Caki2 (cell line): ENCODE results near the gene THUMPD2. TPM values are rescaled to one million over a fixed set of nuclear protein-coding genes. Genes with fewer than 3 reads are reported as not detected.

Experiments used
- DNase-seq: peaks from one replicate; pipeline ENCODE4 v3.0.0-alpha.2; 2015; ENCODE audit warnings: low read depth
- in situ Hi-C: cut with HindIII; loops from 2 replicates; pipeline ENCODE4 v1.10.0; 2016; ENCODE audit warnings: low sequenced_read_pairs, low pct_unique_long_range_greater_than_20kb, mixed read lengths
- total RNA-seq: library from RNA; depleted of rRNA; stranded (reverse); fragments of >200 nt; shearing (Covaris generic); gene quantifications from 2 replicates; pipeline ENCODE4 v1.2.3, GENCODE V29; 2014; ENCODE audit warnings: low replicate concordance; rRNA removed

The THUMPD2 gene
- total RNA-seq, 1 experiment from 2014 or later = 11.9 TPM

DNA sequence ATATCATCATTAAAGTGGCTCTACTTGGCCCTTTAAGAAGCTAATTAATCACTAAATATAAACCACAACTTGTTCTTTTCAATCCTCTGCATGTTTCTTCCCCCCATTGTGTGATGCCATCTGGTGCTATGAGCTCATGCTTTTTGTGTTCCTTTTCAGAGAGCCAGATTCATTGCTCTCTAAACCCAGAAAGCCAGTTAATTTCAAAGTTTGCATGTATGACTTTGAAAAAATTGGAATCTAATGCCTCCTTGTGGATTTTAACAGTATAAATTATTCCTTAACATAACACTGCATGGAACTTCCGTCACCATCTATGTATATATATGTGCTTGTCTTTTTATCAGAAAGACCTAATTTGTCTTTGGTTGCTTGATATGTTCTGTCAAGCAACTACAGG lies 82.2 kb downstream of the THUMPD2 start:
- in situ Hi-C loops = no loop called here
- peak; percentile 7 for DNase-seq

DNA sequence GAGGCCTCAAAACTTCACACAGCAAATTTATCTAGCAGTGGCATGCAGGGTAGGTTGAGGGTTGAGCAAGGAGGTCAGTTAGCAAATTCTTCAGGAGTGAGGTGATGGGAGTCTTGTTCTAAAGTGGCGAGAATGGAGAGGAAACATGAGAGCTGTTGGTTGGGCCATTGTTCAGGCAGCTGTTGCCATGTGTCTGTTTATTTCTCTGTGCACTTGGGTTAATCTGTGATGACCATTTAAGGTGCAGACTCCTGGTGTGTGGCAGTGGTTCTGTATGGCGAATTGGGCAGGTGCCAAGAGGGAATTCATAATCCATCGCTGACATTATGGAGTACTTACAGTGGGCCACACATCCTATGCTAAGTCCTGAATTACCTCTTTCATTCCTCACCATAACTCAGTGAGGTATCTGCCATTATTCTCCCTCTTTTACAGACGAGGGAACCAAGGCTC lies 82.9 kb downstream of the THUMPD2 start:
- in situ Hi-C loops = no loop called here
- peak; percentile 35 for DNase-seq

DNA sequence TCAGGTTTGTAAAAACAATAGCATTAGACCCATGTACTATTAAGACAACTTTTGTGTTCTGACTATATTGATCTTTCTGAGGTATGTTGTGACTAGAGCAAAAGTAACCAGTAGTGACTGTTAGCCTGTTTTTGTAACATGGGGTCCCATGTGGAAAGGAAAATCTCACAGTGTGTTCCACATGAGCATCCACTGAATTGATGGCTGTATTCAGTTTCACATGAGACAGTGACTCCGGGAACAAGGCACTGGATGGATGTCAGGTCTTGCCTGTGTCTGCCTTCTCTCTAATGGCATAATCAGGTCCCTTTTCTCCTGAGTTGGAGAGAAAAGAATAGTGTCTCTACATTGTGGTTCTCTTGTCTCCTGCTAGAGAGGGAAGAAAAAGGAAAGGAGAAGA lies 85.8 kb downstream of the THUMPD2 start:
- no peak for DNase-seq
- in situ Hi-C loops = no loop called here

DNA sequence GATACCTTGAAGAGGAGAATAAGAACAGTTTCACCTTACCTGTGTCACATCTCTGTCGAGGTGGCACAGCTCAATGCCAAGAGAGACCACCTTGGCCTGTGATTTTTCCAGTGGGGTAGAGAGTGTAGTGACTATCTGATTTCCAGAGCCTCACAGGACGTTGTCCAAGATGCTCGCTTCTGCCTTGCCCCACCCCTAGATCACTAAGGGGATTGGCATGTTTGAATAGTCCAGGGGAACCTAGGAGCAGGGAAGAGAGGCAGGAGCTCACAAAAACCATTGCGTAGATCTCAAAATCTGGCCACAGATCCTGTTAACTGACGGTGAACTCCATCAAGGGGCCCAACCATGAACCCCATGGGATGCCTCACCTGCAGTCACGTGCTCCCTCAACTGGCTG lies 89.2 kb downstream of the THUMPD2 start:
- in situ Hi-C loops = no loop called here
- DNase-seq = no peak

DNA sequence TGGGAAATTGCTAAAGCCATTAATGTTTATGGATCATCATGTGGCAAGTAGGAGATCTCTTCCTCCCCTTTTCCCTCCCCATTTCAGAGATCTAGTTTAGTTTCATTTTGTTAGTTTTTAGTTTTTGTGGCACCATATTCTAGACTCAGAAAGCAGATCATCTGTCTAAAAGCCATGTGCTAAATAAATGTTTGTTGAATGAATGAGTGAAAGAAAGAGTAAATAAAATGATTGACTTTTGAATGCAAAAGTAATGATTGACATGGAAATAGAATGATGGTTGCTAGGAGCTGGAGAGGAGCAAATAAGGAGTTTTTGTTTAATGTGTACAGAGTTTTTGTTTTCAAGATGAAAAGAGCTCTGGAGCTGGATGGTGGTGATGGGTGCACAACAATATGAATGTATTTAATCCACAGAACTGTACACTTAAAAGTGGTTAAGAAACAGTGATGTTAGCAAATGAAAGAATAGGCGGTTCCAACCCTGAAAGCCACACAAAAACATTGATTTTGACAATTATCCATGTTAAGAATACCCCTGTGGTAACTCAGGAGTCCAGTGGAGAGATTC lies 89.7 kb downstream of the THUMPD2 start:
- in situ Hi-C loops = no loop called here
- no peak for DNase-seq

DNA sequence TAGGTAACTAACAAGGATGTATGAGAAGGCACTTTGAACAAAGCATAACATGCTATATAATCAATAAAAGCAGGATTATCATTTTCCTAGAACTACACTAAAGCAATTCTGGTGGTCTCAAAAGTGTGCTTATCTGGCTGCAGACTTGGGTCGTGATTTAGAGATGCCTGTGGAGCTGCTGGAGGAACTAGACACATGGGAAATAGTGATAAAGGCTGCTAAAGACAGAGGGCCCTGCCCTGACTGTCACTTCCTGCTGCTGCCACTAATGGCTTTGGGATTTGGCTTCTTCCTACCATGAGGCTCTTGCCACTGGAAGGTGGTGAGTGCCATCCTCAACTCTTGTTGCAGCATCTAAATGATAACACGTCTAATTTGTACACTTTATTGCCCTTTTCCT lies 90.9 kb downstream of the THUMPD2 start:
- DNase-seq = no peak
- in situ Hi-C loops = no loop called here

DNA sequence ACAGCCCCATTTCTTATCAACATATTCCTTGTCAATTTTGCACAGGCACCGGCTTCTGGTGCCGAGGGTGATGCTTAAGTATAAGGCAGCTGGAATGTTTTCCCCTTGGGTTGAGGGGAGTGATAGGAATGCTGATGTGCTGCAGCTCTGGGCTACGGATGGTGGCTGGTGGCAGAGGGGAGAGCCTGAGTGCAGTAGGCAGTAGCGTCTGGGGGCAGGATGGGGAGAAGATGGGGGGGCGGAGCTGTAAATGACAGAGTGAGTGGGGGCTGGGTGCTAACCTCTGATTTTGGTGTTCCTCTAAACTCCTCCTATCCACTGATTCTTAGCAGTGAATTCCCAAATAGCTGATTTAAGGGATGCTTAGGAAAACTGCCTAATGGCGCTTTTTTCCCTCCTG lies 92.6 kb downstream of the THUMPD2 start:
- in situ Hi-C loops = no loop called here
- no peak for DNase-seq

Other genes starting within 250 kb of the THUMPD2 start
- gene TMEM178A, start 113.3 kb downstream of the THUMPD2 start, total RNA-seq = 0.24 TPM in 1 of 2 replicates, not detected in the other